Stimulated activated CD4-positive, alpha-beta T cell treated with anti-CD3 and anti-CD28 coated beads, Interleukin-15, amount 100 ng/mL, for 24 hours (primary cell): ENCODE results near the gene VTI1A.
"Not testable (repeated sequence)": the region's sequence is repeated elsewhere in the genome, so short reads cannot be mapped to it uniquely, and the experiment has no call there.

Source experiments
- DNase-seq: peaks from one replicate; pipeline ENCODE4 v3.0.0-alpha.2; 2020

The VTI1A gene

DNA sequence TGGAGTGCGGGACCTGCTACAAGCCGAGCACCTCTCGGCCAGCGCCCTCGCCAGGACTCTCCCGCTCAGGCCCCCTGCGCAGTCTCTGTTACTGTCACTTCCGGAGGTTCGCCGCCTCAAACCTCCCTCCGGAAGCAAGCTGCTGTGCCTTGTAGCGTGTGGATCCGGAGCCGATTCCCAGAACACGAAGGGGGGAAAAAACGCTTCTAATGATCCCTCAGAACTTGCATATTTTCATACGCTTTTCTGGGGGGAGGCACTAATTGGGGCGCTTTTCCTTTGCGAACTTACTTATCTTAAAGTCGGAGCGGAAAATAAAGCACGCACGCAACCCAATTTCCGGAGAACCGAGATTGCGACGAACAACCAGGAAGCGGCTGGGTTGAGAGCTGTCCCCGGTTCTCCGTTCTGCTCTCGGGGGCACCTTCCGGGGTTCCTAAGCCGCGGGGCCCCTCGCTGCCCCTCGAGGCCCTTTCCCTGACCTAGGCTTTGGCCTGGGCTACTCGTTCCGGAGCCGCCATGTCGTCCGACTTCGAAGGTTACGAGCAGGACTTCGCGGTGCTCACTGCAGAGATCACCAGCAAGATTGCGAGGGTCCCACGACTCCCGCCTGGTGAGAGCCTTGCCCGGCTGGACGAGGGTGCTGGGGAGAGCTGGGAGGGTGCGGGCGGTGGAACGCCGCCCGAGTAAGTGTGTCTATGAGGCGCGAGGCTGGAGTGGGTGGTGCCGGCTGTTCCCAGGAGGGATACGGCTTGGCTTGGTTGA, at the start of gene VTI1A, which contains the start of gene ZDHHC6:
VTI1A (plus strand) TSS at position 361 of the 765 bp plus-strand sequence; CDS start at position 520, 159 bp downstream.
ZDHHC6 (minus strand) TSS at position 60 of the 765 bp plus-strand sequence. CDS start 1,478 bp downstream, outside the sequence.
- DNase-seq, result peak; percentile 86

GRCh38 chr10:112397592-112397991, 49.4 kb upstream of the VTI1A start:
- DNase-seq, result no peak

DNA sequence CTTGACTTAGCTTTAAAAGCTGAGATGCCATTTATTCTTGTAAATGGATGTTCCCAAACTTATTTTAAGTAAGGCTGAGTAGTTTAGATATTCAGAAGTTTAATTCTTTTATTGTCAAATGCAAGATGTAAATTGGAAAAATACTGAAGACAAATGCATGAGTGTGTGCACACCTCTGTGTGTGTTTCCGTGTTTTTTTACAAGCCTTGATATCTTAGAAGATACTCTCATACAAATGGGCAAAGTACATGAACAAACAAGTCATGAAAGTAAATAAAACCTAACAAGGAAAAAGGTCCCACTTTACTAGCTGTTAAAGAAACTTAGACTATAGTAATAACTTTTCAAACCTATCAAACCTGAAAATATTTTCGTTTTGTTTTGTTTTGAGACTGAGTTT, 44.1 kb upstream of the VTI1A start:
- DNase-seq, result no peak

DNA sequence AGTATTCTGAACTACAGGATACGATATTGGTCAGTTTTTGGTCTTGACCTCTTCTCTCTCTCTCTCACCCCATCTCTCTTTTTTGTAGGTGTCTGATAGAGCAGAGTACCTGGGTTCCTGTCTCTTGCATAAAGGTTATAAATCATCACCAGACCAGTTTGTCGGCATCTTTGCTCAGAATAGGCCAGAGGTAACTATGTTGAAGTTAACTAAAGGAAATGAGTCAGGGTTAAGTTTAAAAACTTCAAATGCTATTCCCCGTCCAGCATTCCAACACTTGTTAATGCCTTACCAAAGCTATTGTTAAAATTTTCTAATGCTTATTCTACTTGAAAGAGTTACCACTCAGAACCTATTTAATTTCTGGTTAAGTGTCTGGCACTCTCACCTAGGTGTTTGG, 42.4 kb upstream of the VTI1A start:
- no peak for DNase-seq

DNA sequence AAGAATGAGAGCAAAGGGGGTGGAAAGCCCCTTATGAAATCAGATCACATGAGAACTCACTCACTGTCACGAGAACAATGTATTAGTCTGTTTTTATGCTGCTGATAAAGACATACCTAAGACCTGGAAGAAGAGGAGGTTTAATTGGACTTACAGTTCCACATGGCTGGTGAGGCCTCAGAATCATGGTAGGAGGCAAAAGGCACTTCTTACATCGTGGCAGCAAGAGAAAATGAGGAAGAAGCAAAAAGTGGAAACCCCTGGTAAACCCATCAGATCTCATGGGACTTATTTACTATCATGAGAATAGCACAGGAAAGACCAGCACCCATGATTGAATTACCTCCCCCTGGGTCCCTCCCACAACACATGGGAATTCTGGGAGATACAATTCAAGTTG, 40.2 kb upstream of the VTI1A start:
- DNase-seq, result not testable (repeated sequence)

- no peak for DNase-seq
Observed at GRCh38 chr10:112407696-112408095, 39.3 kb upstream of the VTI1A start.

GRCh38 chr10:112409299-112409698, 37.7 kb upstream of the VTI1A start:
- no peak for DNase-seq

GRCh38 chr10:112409755-112410154, 37.3 kb upstream of the VTI1A start:
- no peak for DNase-seq

- no peak for DNase-seq
Observed at GRCh38 chr10:112412696-112413095, 34.3 kb upstream of the VTI1A start.

DNA sequence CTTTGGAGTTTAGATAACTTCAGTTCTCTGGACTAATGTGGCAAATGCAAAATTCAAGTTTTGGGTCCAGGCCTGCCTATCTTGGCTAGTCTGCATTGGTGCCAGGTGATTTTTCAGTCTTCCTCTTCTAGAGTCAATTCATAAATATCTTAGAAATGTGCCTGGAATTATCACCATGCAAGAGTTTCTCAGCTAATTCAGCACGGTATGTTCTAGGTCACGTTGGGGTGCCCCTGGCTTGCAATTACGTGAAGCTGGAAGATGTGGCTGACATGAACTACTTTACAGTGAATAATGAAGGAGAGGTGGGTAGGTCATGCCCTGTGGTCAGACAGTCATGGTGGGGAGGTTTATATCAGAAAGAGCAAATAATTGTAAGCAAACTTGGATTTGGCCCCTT, 25.3 kb upstream of the VTI1A start:
- DNase-seq, result no peak

DNA sequence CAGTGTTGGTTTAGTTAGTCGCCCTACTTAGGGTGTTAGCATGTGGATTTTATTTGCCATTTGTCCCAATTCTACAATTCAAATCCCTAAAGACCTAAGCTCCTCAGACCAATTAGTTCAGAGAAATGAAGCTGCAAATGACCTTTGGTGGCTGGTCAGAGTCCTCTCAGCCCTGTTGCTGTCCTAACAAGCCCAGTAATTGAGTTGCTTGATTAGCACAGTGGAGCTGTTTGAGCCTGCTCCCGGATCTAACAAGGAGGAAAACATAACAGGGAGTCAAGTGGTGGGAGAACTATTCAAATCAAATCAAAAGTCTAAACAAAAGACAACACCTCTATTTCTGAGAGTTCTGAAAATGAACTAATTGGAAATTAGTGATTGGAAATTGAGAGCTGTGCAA, 22.4 kb upstream of the VTI1A start:
- no peak for DNase-seq

DNA sequence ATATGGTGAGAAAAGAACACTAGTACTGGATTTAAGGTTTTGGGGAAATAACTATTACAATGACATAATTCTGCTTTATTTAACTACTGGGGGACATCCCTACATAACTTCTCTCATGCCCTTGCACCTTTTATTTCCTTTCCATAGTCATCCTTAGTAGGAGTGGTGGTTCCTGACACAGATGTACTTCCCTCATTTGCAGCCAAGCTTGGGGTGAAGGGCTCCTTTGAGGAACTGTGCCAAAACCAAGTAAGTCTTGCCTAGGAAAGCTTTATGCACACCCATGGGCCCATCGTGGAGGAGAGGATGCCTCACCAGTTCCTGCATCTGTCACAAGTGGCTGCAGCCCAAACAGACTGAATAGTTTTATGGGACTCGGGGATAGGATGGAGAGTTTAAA, 20.9 kb upstream of the VTI1A start:
- DNase-seq, result no peak

GRCh38 chr10:112429147-112429546, 17.9 kb upstream of the VTI1A start:
- no peak for DNase-seq

GRCh38 chr10:112429654-112430230, 17.3 kb upstream of the VTI1A start:
- no peak for DNase-seq

DNA sequence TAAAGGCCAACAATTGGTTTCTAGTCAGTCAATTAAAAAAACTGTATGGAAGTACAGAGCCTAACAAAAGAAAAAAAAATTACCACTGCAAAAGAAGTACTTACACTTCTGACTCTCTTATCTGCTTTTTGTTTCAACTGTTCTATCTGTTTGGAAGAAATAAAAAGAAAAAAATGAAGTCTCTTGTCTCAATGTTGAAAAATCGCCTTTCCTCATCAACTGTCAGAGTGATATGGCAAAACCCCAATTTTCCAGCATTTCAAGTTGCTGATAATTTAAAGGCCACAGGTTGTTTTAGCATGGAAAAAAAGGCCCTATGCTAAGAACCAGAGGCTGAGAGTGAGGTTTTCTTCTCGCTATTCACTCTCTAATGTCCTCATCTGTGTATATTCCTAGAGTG, 13.9 kb upstream of the VTI1A start:
- DNase-seq, result no peak

GRCh38 chr10:112434988-112435619, 11.9 kb upstream of the VTI1A start:
- DNase-seq, result no peak

DNA sequence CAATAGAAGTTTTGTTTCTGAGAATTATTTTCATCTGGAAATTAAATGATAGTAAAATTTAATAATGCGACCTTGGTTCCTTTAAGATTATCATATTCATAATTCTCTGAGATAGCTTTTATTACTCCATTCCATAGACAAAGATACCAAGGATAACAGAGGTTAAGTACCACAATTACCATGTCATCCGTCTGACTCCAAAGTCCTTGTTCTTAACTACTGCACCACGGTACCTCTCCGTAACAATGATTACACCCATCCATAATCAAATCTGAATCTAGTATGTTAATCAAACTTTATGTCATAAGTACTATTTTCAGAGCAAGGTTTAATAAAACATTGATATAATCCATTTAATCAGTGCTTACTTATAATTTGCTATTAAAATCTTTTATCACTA, 8.7 kb upstream of the VTI1A start:
- DNase-seq, result no peak

DNA sequence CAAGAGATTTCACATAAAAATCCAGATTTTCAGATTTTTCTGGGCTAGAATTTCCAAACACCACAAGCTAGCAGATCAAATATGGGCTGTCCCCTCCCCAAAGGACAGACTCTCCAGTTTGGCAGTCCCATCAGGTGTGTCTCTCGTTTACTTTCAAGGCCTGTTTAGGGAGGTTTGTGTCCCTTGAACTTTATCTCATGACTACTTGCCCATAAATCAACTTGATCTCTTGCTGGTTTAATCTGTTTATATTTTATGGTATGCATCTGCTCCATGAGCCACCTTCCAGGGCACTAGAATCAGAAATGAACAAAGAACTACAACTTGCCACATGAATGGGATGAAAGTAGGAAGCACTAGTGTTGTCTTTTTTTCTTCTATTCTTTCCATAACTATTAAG, 5.5 kb upstream of the VTI1A start:
- no peak for DNase-seq

- DNase-seq, result no peak
Observed at GRCh38 chr10:112442063-112442462, 5.0 kb upstream of the VTI1A start.

DNA sequence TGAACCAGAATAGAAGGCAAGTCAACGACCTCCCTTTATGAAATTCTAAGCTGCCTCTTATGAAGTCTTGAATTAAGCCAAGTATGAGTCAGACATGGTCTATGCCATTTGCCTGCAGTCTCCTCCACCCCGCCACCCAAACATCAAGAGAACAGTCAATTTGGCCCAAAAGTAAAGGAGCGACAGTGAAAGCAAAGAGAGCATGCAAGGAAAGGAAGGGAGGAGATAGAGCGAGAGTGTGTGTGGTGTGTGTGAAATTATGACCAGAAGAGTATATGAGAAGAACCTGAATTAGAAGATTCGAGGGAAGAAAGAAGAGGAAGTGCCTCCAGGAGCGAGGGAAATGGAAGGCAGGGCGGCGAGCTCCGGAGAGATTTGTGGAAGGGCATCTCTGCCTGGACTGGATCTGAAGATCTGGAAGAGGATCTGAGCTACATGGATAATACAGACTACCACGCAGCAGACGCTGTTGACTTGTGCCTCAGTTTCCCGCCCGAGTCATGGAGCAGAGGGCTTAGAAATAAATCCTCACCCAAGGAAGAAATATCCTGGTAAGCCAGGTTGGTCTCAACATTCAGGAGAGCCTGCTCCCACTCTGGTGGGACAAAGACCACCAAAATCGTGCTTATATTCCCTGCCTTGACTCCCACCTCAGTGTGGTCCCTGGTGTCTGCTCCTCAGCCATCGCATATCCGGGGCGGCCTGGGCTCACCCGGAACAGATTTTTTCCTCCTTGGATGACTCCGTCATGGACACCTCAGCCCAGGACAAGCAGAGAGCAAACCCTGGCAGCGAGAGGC, 760 bp upstream of the VTI1A start:
- DNase-seq, result peak; percentile 31

DNA sequence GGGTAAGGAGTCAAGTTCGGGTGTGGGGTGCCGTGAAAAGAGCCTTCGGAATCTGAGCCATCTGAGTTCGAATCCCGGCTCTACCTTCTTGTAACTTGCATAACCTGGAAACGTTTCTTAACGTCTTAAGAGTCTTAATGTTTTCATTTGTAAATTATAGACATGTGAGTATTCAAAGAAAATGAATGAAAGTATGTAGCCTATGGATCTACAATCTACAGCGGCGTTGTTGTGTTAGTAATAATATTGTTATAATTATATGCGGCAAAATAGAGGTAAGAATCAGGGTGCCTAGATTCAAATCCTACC, 559 bp downstream of the VTI1A start:
- no peak for DNase-seq

GRCh38 chr10:112448888-112449287, 1.9 kb downstream of the VTI1A start:
- DNase-seq, result no peak
